IMR-90 (cell line): ENCODE results near the gene RAC3. TPM values are rescaled to one million over a fixed set of nuclear protein-coding genes. Genes with fewer than 3 reads are reported as not detected.

Experiments
- ATAC-seq: fragments of 200-7000 bp; cut with Tn5 transposase; 2 replicates; pipeline ENCODE4 v1.9.1; 2020; ENCODE audit warnings: low read depth, mild to moderate bottlenecking, moderate library complexity
- BruUV-seq: library from RNA; stranded (reverse); fragments of 400-500 nt; replicated peaks from 2 replicates; lab custom pipeline; 2021; lab: Mats Ljungman, UMichigan
- CTCF ChIA-PET: fragments of 300-600 bp; formaldehyde crosslinking; extraction: SDS; loops from one replicate; lab custom pipeline; 2021; ENCODE audit warnings: antibody characterized with exemption; lab: Yijun Ruan, JAX
- POLR2A ChIA-PET: fragments of 300-600 bp; sonication (Branson Sonifier 250); formaldehyde crosslinking; loops from one replicate; lab custom pipeline; 2022; ENCODE audit warnings: antibody characterized with exemption; ENCODE audit not compliant: unreplicated experiment; lab: Charles Lee
- DNase-seq: peaks from one replicate; pipeline ENCODE4 v3.0.0; 2013
- H2AFZ ChIP-seq: replicated peaks from 2 replicates; pipeline ENCODE3; 2013; ENCODE audit warnings: low read length, mild to moderate bottlenecking; ENCODE audit not compliant: poor library complexity
- H2AK5ac ChIP-seq: 2 replicates; pipeline ENCODE4 v1.6.1; 2013; ENCODE audit warnings: low read depth, low read length, inconsistent platforms
- H2AK9ac ChIP-seq: replicated peaks from 2 replicates; pipeline ENCODE3; 2013; ENCODE audit warnings: mild to moderate bottlenecking, low read depth, low read length, moderate library complexity; ENCODE audit not compliant: poor library complexity
- H2BK120ac ChIP-seq: 2 replicates; pipeline ENCODE4 v1.6.1; 2013; ENCODE audit warnings: low read depth, low read length, inconsistent platforms
- H2BK15ac ChIP-seq: 3 replicates; pipeline ENCODE4 v1.6.1; 2013; ENCODE audit warnings: low read depth, low read length, inconsistent platforms
- H2BK20ac ChIP-seq: 2 replicates; pipeline ENCODE4 v1.6.1; 2013; ENCODE audit warnings: low read depth, mild to moderate bottlenecking, inconsistent platforms, low read length, moderate library complexity
- H2BK5ac ChIP-seq: 2 replicates; pipeline ENCODE4 v1.6.1; 2013; ENCODE audit warnings: mild to moderate bottlenecking, low read depth, low read length, inconsistent platforms; ENCODE audit not compliant: poor library complexity, severe bottlenecking
- H3K14ac ChIP-seq: replicated peaks from 2 replicates; pipeline ENCODE4 v1.6.1; 2013; ENCODE audit warnings: low read depth, low read length, inconsistent platforms
- H3K18ac ChIP-seq: 2 replicates; pipeline ENCODE4 v1.6.1; 2013; ENCODE audit warnings: low read depth, low read length, control low read depth
- H3K23ac ChIP-seq: 2 replicates; pipeline ENCODE4 v1.6.1; 2013; ENCODE audit warnings: low read depth, low read length, inconsistent platforms
- H3K27ac ChIP-seq: 2 replicates; pipeline ENCODE4 v1.5.1; 2013; ENCODE audit warnings: mild to moderate bottlenecking, control low read depth, low read length; ENCODE audit not compliant: insufficient read depth
- H3K27me3 ChIP-seq: 2 replicates; pipeline ENCODE4 v1.6.1; 2013; ENCODE audit warnings: low read length; ENCODE audit not compliant: control insufficient read depth, insufficient read depth
- H3K36me3 ChIP-seq: 2 replicates; pipeline ENCODE4 v1.6.1; 2013; ENCODE audit warnings: low read length, mixed read lengths; ENCODE audit not compliant: control insufficient read depth, insufficient read depth
- H3K4ac ChIP-seq: 2 replicates; pipeline ENCODE4 v1.6.1; 2013; ENCODE audit warnings: low read depth, low read length, inconsistent platforms
- H3K4me1 ChIP-seq: 2 replicates; pipeline ENCODE4 v1.6.1; 2013; ENCODE audit warnings: low read length, mixed read lengths; ENCODE audit not compliant: control insufficient read depth, insufficient read depth
- H3K4me2 ChIP-seq: 2 replicates; pipeline ENCODE4 v1.6.1; 2013; ENCODE audit warnings: low read depth, mild to moderate bottlenecking, control low read depth, low read length, moderate library complexity
- H3K4me3 ChIP-seq: 2 replicates; pipeline ENCODE4 v1.5.1; 2013; ENCODE audit warnings: low read depth, mild to moderate bottlenecking, control low read depth, low read length, moderate library complexity; ENCODE audit not compliant: insufficient read depth
- H3K56ac ChIP-seq: 2 replicates; pipeline ENCODE4 v1.6.1; 2013; ENCODE audit warnings: low read length, inconsistent platforms; ENCODE audit not compliant: insufficient read depth; ENCODE audit errors: extremely low read depth
- H3K79me1 ChIP-seq, 2 experiments: 2 replicates each; pipeline ENCODE4 v1.6.1; 2013; ENCODE audit warnings: low read length in 2 of 2, inconsistent platforms in 1 of 2, low read depth in 1 of 2
- H3K9ac ChIP-seq: 2 replicates; pipeline ENCODE4 v1.6.1; 2013; ENCODE audit warnings: low read depth, low read length, control low read depth
- H3K9me1 ChIP-seq: 2 replicates; pipeline ENCODE4 v1.6.1; 2013; ENCODE audit warnings: low read length, inconsistent platforms; ENCODE audit not compliant: insufficient read depth
- H3K9me3 ChIP-seq: 2 replicates; pipeline ENCODE4 v1.6.1; 2013; ENCODE audit warnings: low read length; ENCODE audit not compliant: control insufficient read depth, insufficient read depth
- H4K20me1 ChIP-seq: 2 replicates; pipeline ENCODE4 v1.6.1; 2013; ENCODE audit warnings: low read length, inconsistent platforms; ENCODE audit not compliant: insufficient read depth
- H4K5ac ChIP-seq: 2 replicates; pipeline ENCODE4 v1.6.1; 2013; ENCODE audit warnings: mild to moderate bottlenecking, low read depth, low read length, control low read depth
- H4K8ac ChIP-seq, 2 experiments: 2 replicates each; pipeline ENCODE4 v1.6.1; 2013; ENCODE audit warnings: low read depth in 2 of 2, low read length in 2 of 2, control low read depth in 1 of 2, inconsistent platforms in 1 of 2
- H4K91ac ChIP-seq: 2 replicates; pipeline ENCODE4 v1.6.1; 2013; ENCODE audit warnings: low read depth, low read length, inconsistent platforms; ENCODE audit not compliant: insufficient read depth
- BHLHE40 ChIP-seq: fragments of 150-350 bp; IDR thresholded peaks from 2 replicates; pipeline ENCODE4 v1.6.1; 2016; ENCODE audit warnings: mild to moderate bottlenecking, low read depth, low read length
- CEBPB ChIP-seq: IDR thresholded peaks from 2 replicates; pipeline ENCODE4 v1.6.1; 2012; ENCODE audit warnings: low read depth, low read length, improper control_type of control experiment
- CHD1 ChIP-seq: IDR thresholded peaks from 2 replicates; pipeline ENCODE4 v1.6.1; 2012; ENCODE audit warnings: low read depth, low read length, improper control_type of control experiment
- FOS ChIP-seq: fragments of 150-350 bp; IDR thresholded peaks from 2 replicates; pipeline ENCODE4 v1.6.1; 2016; ENCODE audit warnings: low read depth, low read length
- MAFK ChIP-seq: IDR thresholded peaks from 2 replicates; pipeline ENCODE4 v1.6.1; 2012; ENCODE audit warnings: low read depth, low read length, improper control_type of control experiment
- MXI1 ChIP-seq: IDR thresholded peaks from 2 replicates; pipeline ENCODE4 v1.6.1; 2012; ENCODE audit warnings: low read depth, mild to moderate bottlenecking, low read length, moderate library complexity, borderline replicate concordance
- POLR2A ChIP-seq: IDR thresholded peaks from 2 replicates; pipeline ENCODE4 v1.6.1; 2012; ENCODE audit warnings: mild to moderate bottlenecking, low read depth, low read length
- RFX5 ChIP-seq: IDR thresholded peaks from 2 replicates; pipeline ENCODE4 v1.8.0; 2012; ENCODE audit warnings: low read depth, mild to moderate bottlenecking, low read length, moderate library complexity
- SMC3 ChIP-seq: fragments of 150-350 bp; IDR thresholded peaks from 2 replicates; pipeline ENCODE4 v1.6.1; 2016; ENCODE audit warnings: low read depth, mild to moderate bottlenecking, antibody characterized with exemption, low read length, moderate library complexity
- WGBS, 2 experiments: methylation state at CpG; one replicate each; pipeline versions ENCODE4 v1.1.5 to v1.1.7; 2013; ENCODE audit warnings: missing lambda C conversion rate in 2 of 2; ENCODE audit not compliant: insufficient read length in 1 of 2; ENCODE audit errors: extremely low coverage in 2 of 2; 5-methylcytosine and 5-hydroxymethylcytosine counted together
- dilution Hi-C: fragments of 300-500 bp; cut with HindIII; formaldehyde crosslinking; loops from one replicate; pipeline ENCODE4 v1.14.3; 2018; ENCODE audit warnings: low sequenced_read_pairs; ENCODE audit not compliant: unreplicated experiment
- in situ Hi-C: fragments of 300-500 bp; cut with MboI; formaldehyde crosslinking; loops from 3 replicates; pipeline ENCODE4 v1.14.3; 2019; ENCODE audit warnings: low sequenced_read_pairs, inconsistent platforms, mixed read lengths
- intact Hi-C: fragments of 100-400 bp; cut with micrococcal nuclease; formaldehyde crosslinking; loops from 2 replicates; pipeline ENCODE4 v1.10.0; 2022
- polyA plus RNA-seq, 3 experiments: library from polyadenylated mRNA; depleted of rRNA; stranded (reverse); fragments of >200 nt; gene quantifications; 2 replicates each; pipeline ENCODE4 v1.2.3, GENCODE V29; 2012; ENCODE audit warnings: low replicate concordance in 1 of 3
- total RNA-seq: library from RNA; depleted of rRNA; stranded (reverse); fragments of >200 nt; gene quantifications from 2 replicates; pipeline ENCODE4 v1.2.3, GENCODE V29; 2012
- TF ChIP-seq, protein P1 (sequence below): conservative IDR thresholded peaks from 2 replicates; pipeline ENCODE4 v1.5.1; 2012; ENCODE audit warnings: mild to moderate bottlenecking, low read depth, low read length, improper control_type of control experiment
- TF ChIP-seq, protein P2 (sequence below): fragments of 150-350 bp; IDR thresholded peaks from 2 replicates; pipeline ENCODE4 v1.6.1; 2017; ENCODE audit warnings: mild to moderate bottlenecking, antibody characterized with exemption, low read length, low read depth
- TF ChIP-seq, protein P3 (sequence below): fragments of 150-350 bp; IDR thresholded peaks from 2 replicates; pipeline ENCODE4 v1.6.1; 2016; ENCODE audit warnings: low read depth, mild to moderate bottlenecking, low read length, moderate library complexity, borderline replicate concordance

RAC3 gene
- total and polyA plus RNA-seq, 2 of the 4 experiments (the other 2 are of a cell fraction): 5.7 to 23.4 TPM

DNA sequence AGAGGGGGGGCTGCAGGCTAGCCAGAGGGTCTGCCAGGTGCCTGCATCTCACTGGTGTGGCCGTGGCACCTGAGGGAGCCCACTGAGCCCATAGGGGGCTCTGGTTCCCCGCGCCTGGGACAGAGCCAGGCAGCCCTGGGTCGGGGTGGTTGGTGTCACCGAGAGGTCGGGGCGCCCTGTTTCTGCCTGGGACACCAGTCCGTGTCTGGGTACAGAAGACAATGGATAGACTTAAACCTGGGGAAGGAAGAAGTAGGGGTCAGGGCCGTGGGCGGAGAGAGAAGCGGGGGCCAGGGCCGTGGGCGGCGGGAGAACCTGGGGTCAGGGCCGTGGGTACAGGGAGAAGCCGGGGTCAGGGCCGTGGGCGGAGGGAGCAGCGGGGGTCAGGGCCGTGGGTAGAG, 17.1 kb downstream of the RAC3 start:
- Histone ChIP-seq H3K4me1 (peaks cover 18% of the 10 kb centered on the region), H3K4ac (no peak overlapping the region), H4K8ac (no peak overlapping the region), H4K5ac (no peak overlapping the region), H4K20me1 (peaks cover 7% of the 10 kb centered on the region), H4K91ac (no peak overlapping the region), H3K56ac (no peak overlapping the region), H2BK15ac (no peak overlapping the region), H3K27ac (no peak overlapping the region), H3K4me2 (no peak overlapping the region), H3K9ac (no peak overlapping the region), H3K9me1 (peaks cover 7% of the 10 kb centered on the region), H2AK5ac (no peak overlapping the region), H2AK9ac (no peak overlapping the region), H3K79me1 (peaks cover 10 to 32% of the 10 kb centered on the region in 2 experiments), H3K27me3 (no peaks in the 10 kb centered on the region), H2BK120ac (no peak overlapping the region), H3K18ac (no peak overlapping the region), H3K14ac (no peak overlapping the region), H2AFZ (no peak overlapping the region), H2BK20ac (no peak overlapping the region), H2BK5ac (no peak overlapping the region), H3K23ac (no peak overlapping the region), H3K36me3 (peaks cover 31% of the 10 kb centered on the region), H3K9me3 (no peaks in the 10 kb centered on the region), H3K4me3 (no peak overlapping the region)
- no peak for ATAC-seq
- dilution Hi-C loops (no loop called here), in situ Hi-C loops (no loop called here), intact Hi-C loops (no loop called here)
- no TSS peak for BruUV-seq
- CTCF ChIA-PET: no interaction called here
- TF ChIP-seq FOS (no peak), MXI1 (no peak), POLR2A (no peak), CHD1 (no peak), BHLHE40 (no peak), CEBPB (no peak), SMC3 (no peak), MAFK (no peak), RFX5 (no peak)
- TF ChIP-seq, protein P1, sequence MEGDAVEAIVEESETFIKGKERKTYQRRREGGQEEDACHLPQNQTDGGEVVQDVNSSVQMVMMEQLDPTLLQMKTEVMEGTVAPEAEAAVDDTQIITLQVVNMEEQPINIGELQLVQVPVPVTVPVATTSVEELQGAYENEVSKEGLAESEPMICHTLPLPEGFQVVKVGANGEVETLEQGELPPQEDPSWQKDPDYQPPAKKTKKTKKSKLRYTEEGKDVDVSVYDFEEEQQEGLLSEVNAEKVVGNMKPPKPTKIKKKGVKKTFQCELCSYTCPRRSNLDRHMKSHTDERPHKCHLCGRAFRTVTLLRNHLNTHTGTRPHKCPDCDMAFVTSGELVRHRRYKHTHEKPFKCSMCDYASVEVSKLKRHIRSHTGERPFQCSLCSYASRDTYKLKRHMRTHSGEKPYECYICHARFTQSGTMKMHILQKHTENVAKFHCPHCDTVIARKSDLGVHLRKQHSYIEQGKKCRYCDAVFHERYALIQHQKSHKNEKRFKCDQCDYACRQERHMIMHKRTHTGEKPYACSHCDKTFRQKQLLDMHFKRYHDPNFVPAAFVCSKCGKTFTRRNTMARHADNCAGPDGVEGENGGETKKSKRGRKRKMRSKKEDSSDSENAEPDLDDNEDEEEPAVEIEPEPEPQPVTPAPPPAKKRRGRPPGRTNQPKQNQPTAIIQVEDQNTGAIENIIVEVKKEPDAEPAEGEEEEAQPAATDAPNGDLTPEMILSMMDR: no peak
- TF ChIP-seq, protein P2, sequence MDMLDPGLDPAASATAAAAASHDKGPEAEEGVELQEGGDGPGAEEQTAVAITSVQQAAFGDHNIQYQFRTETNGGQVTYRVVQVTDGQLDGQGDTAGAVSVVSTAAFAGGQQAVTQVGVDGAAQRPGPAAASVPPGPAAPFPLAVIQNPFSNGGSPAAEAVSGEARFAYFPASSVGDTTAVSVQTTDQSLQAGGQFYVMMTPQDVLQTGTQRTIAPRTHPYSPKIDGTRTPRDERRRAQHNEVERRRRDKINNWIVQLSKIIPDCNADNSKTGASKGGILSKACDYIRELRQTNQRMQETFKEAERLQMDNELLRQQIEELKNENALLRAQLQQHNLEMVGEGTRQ: no peak
- TF ChIP-seq, protein P3, sequence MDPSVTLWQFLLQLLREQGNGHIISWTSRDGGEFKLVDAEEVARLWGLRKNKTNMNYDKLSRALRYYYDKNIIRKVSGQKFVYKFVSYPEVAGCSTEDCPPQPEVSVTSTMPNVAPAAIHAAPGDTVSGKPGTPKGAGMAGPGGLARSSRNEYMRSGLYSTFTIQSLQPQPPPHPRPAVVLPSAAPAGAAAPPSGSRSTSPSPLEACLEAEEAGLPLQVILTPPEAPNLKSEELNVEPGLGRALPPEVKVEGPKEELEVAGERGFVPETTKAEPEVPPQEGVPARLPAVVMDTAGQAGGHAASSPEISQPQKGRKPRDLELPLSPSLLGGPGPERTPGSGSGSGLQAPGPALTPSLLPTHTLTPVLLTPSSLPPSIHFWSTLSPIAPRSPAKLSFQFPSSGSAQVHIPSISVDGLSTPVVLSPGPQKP: no peak
- POLR2A ChIA-PET: no interaction called here
- DNase-seq: no peak
- WGBS, 2 experiments: no CpG with 5 or more reads among the region's 20 CpGs
